HG03039 (cell line): Measurements from ENCODE around the gene GNLY.
"Not testable (repeated sequence)": the region's sequence is repeated elsewhere in the genome, so short reads cannot be mapped to it uniquely, and the experiment has no call there.

ENCODE experiments used
- ATAC-seq: cut with Tn5 transposase; IDR thresholded peaks from one replicate; pipeline ENCODE4 v1.9.1; 2021; ENCODE audit warnings: mild to moderate bottlenecking, moderate library complexity; ENCODE audit not compliant: unreplicated experiment

Gene GNLY

DNA sequence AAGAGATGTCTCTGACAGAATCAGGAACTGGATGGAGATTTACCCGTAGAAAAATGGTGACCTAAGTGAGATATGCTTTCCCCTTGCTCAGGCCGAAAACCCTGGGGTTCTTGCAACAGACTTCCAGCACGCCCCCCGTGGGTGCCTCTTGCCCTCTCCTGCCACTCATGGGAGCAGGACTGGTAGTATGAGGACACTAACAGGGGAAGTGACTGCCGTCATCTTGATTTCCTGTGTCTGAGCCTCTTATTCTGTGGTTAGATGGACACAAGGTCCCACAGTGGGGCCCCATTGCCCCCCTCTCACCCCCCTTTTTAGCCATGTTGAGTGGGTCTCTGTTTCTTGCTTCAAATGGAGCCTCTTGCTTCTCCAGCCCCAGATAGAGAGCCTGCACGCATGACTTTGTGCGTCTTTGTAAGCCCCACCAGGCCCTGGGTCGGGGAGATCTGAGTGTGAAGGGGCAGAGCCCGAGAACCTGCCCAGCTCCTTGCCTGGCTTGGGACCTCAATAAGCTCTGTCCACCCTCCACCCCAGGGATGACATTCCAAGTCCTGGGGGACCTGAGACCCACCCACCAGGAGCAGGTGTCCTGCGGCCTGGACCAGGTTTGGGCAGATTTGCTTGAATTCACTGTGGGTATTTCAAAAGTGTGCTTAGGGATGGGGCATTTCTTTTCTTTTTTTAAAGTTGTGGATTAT lies 12.6 kb downstream of the GNLY start:
- ATAC-seq = no peak

DNA sequence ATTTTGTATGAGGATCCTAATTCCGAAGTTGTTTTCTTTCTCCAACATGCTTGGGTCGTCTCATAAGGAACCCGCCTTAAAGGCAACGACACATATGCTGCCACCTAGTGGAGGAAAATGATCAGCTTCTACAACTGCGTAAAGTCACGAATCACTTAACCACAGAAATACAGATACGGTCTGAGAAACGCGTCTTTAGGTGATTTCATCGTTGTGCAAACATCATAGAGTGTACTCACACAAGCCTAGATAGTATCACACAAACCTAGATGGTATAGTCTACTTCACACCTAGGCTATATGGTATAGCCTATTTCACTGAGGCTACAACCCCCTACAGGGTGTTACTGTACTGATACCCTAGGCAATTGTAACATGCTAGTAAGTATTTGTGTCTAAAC lies 13.1 kb downstream of the GNLY start:
- no peak for ATAC-seq

DNA sequence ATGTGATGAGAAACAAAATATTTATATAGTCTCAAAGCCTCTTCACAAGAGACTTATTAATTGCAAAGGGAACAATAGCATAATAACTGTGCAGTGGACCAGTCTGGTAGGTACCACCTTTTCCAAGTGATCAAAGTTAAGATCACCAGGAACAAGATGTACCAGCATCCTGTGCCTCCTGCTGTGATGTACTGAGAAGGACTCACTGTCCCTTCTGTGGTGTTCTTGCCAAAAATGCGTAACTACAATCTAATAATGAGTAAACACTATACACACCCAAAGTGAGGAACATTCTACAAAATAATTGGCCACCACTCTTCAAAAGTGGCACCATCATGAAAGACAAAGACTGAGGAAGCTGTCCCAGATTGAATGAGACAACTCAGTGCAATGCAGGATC lies 14.5 kb downstream of the GNLY start:
- ATAC-seq = no peak

DNA sequence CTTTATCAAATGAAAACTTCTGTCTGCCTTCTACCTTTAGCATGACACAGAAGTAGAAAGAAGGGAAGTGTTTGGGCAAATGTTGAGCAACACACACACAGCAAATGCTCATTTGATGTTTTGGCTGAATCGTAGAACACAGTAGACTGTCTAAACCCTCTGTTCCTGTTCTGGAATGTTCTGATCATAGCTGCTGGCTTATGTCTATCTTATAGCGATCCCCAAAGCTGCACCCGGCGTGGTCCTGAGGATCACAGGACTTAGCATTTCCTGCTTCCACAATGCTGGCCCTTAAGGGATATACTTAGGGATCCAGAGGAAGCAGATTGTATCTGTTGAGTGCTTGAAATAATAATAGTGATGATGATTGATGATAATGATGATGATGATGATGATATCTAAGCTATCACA lies 15.2 kb downstream of the GNLY start:
- ATAC-seq = no peak

DNA sequence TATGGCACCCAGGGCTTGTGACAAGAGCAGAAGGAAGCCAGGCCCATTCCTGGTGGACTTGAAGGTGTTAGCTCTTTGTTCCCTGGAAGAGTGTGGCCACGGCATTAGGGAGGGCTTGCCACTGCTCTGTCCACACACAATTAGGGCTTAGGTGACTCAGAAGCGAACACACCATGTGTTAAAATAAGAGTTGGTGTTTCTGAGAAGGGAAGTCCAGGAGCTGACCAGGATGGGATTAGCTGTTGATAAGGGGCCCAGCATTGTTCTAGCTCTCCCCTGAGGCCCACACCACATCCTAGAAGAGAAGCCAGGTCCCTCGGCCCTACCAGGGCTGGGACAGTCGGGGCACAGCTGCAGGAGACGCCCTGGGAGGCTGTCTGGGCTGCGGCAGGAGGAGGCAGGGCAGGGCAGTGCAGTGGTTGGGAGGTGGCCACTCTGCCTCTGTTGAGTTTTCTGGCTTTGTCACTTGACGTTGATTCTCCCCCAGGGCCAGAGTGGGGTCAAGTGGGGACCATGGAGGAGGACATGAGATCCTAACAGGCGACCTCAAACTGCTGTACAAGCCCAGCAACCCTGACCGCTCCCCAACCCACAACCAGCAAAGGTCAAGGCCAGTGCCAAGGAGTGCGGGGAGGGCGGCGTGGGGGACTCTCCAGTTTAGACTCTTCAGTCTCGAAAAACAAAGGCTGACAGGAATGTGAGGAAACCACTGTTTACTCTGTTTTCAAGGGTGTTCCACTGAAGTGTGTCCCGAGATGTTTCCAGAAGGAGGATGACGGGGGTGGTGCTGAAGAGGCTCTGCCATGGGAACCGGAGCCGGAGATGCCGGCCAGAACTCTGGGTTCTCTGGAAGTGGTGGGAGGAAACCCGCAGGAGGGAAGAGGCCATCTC lies 16.8 kb downstream of the GNLY start:
- no peak for ATAC-seq

DNA sequence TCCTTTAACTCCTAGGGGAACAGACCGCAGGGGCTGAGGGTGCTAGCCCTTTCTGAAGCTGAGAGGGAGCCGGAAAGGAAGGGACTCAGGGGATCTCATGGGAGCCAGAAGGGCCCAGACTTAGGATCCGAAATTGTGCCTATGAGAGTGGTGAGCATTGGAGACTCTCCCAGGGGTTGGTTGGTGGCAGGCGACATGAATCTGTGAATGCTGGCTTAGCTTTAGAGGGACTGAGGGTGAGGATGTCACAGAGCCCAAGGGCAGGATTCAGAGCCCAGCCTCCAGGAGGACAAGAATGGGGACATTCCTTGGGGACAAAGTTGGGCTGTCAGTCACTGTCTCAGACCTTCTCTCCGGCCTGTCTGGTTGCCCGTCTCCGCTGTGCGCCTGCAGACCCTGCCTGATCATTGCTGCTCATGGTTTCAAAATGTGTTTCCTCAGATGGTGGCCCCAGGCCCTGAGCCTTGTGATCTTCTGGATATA lies 17.5 kb downstream of the GNLY start:
- ATAC-seq = no peak

DNA sequence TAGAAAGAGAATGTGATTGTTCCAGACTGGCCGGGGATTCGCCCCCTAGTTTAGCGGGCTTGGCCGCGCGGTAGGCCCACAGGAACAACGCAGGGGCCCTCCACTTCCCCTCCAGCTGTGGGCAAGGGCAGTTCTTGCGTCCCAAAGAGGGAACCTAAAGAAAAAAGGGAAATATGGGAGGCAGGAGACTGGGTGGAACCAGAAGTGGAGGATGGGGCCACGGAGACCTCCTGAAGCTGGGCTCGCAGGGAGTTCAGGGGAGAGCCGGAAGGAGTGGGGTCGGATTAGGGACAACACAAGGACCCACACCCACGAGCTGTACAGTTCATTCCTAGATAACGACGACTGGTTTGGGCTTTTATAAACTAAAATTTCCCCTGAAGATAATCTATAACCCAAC lies 18.2 kb downstream of the GNLY start:
- no peak for ATAC-seq

DNA sequence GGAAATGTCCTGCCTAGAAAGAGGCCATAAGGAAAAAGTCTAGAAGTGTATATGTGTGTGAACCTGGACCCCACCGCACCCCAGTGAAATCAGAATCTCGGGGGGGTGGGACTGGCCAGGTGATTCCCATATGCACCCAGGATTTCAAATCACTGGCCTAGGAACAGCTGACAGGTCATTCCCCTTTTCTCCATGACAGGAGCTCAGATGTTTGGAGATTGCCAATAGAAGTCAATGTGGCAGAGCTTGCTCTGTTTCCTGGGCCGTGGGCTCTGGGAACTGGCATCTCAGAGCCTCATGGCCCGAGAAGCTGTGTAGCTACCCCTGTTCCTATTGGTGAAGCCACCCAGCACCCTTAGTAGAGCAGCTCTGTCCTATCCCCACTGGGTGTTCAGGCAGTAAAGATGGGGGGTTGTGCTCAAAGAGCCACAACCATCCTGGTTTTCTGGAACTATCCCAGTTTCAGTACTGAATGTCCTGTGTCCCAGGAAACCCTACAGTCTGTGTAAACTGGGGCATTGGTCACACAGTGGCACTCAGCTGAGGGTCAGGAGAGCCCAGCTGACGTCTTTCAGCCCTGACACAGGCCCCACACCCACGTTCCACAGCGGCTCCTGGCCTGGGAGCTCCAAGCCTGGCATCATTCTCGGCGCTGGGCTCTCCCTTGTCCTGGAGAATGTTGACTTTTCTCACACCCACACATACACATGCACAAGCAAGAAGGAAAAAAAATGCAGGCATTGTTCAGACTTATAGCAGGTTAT lies 18.9 kb downstream of the GNLY start:
- no peak for ATAC-seq

DNA sequence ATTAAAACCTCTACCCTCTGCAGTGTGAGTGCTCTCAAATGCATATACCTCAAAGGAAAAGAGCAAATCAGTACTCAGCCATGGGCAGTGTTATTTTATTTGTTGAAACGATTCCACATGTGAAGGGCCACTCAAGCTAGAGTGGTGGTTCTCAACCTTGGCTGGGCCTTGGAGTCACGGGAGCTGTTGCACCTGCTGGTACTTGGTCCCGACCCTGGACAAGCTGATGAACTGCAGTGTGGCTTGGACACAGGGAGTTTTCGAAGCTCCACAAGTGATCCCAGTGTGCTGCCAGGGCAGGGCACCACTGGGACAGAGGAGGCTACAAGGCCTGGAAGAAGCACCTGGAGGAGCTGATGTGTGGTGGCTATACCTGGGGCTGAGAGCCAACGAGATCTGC lies 19.7 kb downstream of the GNLY start:
- ATAC-seq = no peak

DNA sequence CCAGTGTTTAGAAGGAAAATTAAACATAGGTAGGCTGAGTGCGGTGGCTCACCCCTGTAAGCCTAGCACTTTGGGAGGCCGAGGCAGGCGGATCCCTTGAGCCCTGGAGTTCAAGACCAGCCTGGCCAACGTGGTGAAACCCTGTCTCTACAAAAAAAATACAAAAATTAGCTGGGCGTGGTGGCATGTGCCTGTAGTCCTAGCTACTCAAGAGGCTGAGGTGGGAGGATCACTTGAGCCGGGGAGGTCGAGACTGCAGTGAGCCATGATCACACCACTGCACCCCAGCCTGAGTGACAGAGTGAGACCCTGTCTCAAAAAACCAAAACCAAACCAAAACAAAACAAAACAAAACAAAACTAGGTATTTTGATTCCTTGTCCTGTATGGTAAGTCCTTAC lies 20.3 kb downstream of the GNLY start:
- not testable (repeated sequence) for ATAC-seq

DNA sequence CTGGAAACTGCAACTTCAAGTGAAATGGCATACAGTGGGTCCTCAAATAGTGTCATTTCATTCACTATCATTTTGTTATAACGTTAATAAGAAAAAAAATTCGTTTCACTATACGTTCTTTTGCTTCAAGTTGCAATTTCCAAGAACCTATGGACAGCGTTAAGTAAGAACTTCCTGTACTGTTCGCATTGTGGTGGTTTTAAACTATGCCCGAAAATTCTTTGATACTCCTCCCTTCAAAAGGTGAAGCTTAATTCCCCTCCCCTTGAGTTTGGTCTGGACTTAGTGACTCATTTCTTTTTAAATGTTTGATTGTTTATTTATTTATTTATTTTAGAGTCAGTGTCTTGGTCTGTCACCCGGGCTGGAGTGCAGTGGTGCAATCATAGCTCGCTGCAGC lies 20.7 kb downstream of the GNLY start:
- ATAC-seq = no peak

DNA sequence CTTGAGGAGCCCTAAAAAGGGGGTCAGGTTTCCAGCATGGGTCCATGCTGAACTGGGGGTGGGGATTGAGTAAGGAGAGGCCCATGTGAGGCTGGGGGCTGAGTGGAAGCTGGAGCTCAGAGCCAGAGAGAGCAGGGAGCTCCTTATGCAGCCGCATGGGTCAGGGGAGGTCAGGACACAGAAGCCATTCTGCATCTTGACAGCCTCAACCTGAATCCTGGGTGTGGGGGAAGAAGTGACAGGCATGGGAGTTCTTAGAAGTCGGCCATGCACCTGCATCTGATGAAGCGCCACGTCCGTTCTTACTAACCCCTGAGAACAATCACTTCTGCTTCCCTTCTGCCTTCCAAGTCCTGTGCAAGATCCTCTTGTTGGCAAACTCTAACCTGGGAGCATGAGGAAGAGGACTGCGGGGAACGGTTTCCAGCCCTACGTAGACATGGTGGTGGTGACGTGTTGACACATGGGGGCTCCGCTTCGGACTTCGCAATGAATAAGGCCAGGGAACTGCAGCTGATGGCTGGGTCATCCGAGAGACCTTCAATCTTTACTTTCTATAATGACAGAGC lies 22.3 kb downstream of the GNLY start:
- ATAC-seq = no peak

DNA sequence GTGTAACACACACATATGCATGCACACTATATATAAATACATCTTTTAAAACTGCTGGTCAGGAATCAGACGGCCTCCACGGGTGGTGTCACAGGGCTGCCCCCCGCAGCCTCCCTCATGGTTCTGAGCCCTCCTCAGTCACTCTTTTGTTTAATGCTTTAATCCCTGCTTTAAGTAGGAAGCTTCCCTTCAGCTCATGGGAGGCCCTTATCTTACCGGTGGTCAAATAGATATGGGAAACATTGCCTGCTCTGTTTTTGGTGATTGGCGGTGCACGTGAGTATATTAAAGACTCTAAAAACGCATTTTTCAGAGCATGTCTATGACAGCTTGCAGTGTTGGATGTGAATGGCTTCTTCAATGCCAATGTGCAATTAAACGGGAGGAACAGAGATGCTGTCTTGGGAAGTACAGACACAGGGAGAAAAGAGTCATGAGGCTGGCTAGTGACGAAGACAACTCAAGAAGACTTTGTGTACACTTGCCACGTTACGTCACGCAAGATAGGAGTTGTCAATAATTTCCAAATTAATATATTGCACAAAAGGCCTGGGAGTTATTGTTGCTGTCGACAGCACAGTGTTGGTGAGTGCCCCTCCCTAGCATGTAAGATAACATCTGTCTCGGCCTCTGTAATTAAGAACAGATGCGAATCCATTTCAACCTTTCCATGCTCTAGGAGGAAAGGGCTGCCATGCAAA lies 23.3 kb downstream of the GNLY start:
- ATAC-seq = no peak

DNA sequence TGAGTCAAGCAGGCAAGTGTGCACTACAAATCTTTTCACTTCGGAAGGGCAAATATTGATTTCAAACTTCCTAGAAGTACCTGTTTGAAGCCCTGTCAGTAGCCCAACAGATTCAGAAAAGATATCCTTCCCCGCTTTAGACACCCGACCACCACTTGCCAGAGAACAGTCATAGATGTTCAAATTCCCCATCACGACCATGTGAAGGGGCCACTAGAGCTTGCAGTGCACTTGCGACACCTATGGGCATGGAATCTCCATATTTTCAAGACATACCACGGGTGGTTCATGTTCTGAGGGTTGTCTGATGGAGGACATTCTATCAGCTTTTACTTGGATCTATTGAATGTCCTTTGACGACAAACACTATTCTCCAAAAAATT lies 23.8 kb downstream of the GNLY start:
- ATAC-seq = no peak

DNA sequence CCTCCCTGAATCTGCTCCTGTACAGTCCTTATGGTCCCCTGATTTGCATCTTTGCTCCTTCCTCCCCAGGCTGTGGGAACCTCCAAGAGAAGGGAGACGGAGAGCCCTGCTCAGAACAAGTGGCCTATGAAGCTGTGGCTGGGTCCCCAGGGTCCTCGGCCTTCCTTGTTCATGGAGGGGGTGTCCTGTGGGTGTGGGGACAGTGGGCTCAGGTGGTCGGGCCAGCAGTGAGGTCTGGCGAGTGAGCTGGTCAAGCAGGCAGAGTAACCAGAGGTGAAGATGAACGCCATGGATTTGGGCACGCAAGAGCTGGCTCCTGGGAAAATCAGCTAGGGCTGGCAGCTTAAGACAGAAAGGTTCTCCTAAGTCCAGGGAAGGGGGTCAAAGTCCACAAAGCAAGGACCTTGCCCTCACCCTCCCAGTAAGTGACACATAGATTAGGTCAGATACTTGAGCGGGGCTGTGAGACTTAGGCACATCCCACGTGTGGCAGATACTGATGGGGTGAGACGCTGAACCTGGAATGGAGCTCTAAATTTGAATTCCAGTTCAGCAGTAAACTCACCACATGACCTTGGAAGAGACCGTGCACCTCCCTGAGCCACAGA lies 24.8 kb downstream of the GNLY start:
- no peak for ATAC-seq

DNA sequence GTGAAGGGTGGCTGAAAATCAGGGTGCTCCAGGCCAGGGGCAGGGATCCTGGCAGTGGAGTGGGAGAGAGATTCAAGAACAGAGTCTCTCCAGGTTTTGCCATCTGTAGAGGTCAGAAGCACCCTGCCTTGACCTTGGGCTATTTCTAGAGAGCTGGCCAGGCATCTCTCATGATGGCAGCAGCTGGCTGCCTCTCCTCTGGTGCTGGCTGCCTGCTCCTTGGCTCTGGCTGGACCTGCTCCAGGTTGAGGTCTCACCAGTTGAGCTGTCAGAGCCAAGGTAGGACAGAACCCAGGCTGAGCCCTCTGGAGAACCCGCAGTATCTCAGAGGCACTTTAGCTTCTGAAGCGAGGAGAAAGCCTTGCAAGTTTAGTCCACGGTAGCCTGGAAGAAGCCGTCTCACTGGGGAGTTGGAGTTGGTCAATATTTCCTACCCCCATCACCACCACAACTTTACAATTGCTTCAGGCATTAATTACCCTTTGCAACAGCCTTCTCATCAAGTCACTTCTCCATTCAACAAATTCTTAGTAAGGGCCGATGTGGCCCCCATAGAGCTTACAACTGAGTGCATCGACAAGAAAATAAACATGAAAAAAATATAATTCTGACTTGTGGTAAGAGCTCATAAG lies 25.6 kb downstream of the GNLY start:
- no peak for ATAC-seq

DNA sequence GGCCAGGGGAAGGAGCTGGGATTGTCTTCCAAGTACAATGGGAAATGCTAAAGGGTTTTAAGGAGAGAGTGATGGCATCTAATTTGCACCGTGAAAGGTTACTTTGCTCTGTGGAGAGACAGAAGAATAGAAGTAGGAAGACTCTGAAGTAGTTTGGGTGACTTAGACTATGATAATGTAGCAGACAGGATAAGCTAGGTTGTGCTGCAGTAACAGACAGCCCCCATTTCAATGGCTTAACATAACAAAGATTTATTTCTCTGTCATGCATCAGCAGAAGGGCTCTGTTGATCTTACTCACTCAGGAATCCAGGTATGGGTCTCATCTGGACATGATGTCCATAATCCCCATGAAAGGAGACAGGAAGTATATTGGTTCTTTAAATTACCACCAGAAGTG lies 26.4 kb downstream of the GNLY start:
- no peak for ATAC-seq

DNA sequence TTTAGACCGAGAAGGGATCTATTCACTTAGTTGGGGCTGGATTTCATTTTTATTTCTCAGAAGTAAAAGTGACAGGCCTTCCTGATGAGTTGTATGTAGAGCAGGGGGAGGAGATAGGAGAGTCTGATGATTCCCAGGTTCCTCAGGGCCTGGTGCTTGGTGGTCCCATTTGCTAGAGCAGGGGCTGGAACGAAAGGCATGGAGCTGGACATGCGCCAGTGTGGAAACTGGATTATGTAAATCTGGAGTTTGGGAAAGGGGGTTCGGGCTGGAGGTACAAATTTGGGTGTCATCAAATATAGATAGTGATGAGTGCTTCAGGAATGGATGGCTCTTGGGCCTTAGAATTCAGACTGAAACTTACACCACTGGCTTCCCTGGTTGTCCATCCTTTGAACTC lies 27.5 kb downstream of the GNLY start:
- no peak for ATAC-seq

DNA sequence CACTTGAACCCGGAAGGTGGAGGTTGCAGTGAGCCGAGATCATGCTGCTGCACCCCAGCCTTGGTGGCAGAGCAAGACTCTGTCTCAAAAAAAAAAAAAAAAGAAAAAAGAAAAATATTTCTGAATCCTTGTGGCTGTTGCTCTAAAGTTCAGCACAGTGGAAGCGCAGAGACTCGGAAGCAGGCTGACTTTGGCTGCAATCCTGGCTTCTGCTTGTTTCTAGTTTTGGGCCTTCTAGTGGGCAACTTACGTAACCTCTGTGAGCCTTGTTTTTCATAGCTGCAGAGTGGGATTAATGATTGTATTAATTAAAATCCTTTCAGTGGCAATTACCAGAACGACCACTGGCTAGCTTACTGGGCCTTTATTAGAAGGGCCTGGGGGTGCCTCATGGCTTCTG lies 28.4 kb downstream of the GNLY start:
- no peak for ATAC-seq
